COR-L47 (cell line): ENCODE data around the gene THSD7A.

ENCODE experiments used
- DNase-seq: peaks from one replicate; lab custom pipeline; 2025; lab: John Stamatoyannopoulos, UW

Gene THSD7A

GRCh38 chr7:11507929-11508328 lies 324.1 kb downstream of the THSD7A start:
- DNase-seq, result no peak

- no peak for DNase-seq
These were observed 325.6 kb downstream of the THSD7A start for GRCh38 chr7:11506417-11506816.

GRCh38 chr7:11505471-11505985 lies 326.5 kb downstream of the THSD7A start:
- DNase-seq, result no peak

- DNase-seq, result no peak
These were observed 339.7 kb downstream of the THSD7A start for GRCh38 chr7:11492307-11492706.

GRCh38 chr7:11491811-11492210 lies 340.2 kb downstream of the THSD7A start:
- no peak for DNase-seq

GRCh38 chr7:11489280-11489679 lies 342.7 kb downstream of the THSD7A start:
- DNase-seq, result no peak

GRCh38 chr7:11486271-11486670 lies 345.7 kb downstream of the THSD7A start:
- DNase-seq, result peak; percentile 9

- no peak for DNase-seq
These were observed 346.4 kb downstream of the THSD7A start for GRCh38 chr7:11485636-11486035.

GRCh38 chr7:11480143-11480542 lies 351.9 kb downstream of the THSD7A start:
- DNase-seq, result no peak

- no peak for DNase-seq
These were observed 353.1 kb downstream of the THSD7A start for GRCh38 chr7:11478882-11479281.

- DNase-seq, result no peak
These were observed 353.6 kb downstream of the THSD7A start for GRCh38 chr7:11478426-11478825.

- no peak for DNase-seq
These were observed 357.0 kb downstream of the THSD7A start for GRCh38 chr7:11474902-11475585.

- no peak for DNase-seq
These were observed 358.1 kb downstream of the THSD7A start for GRCh38 chr7:11473807-11474424.

GRCh38 chr7:11473220-11473619 lies 358.8 kb downstream of the THSD7A start:
- DNase-seq, result no peak

GRCh38 chr7:11472646-11473045 lies 359.4 kb downstream of the THSD7A start:
- no peak for DNase-seq

GRCh38 chr7:11471255-11471654 lies 360.7 kb downstream of the THSD7A start:
- no peak for DNase-seq

GRCh38 chr7:11469028-11469745 lies 362.8 kb downstream of the THSD7A start:
- no peak for DNase-seq

GRCh38 chr7:11466517-11467105 lies 365.4 kb downstream of the THSD7A start:
- no peak for DNase-seq

- DNase-seq, result no peak
These were observed 367.4 kb downstream of the THSD7A start for GRCh38 chr7:11464624-11465023.

- no peak for DNase-seq
These were observed 370.1 kb downstream of the THSD7A start for GRCh38 chr7:11461946-11462345.

- no peak for DNase-seq
These were observed 373.1 kb downstream of the THSD7A start for GRCh38 chr7:11458736-11459483.

- DNase-seq, result no peak
These were observed 374.6 kb downstream of the THSD7A start for GRCh38 chr7:11457419-11457818.
